ENCODE results near the gene PXDN. TPM values are rescaled to one million over a fixed set of nuclear protein-coding genes. Genes with fewer than 3 reads are reported as not detected.
"Not testable (repeated sequence)": the region's sequence is repeated elsewhere in the genome, so short reads cannot be mapped to it uniquely, and the experiment has no call there.

Gene PXDN
- total RNA-seq, 1 experiment from 2014 or later = 0.25 TPM

GRCh38 chr2:1708476-1709334 lies 35.6 kb downstream of the PXDN start:
- BruUV-seq (replicated peaks) = no TSS peak
- Mint-ChIP-seq H3K4me1 (ENCODE audit: low read depth, unreplicated experiment) (no peaks in the 10 kb centered on the region), H3K36me3 (ENCODE audit: insufficient read depth, unreplicated experiment) (no peaks in the 10 kb centered on the region), H3K27ac (ENCODE audit: unreplicated experiment) (no peak overlapping the region), H3K4me3 (ENCODE audit: unreplicated experiment) (no peak overlapping the region), H3K27me3 (ENCODE audit: insufficient read depth, unreplicated experiment) (no peaks in the 10 kb centered on the region), H3K9me3 (ENCODE audit: unreplicated experiment) (no peaks in the 10 kb centered on the region)
- Histone ChIP-seq H3K36me3 (ENCODE audit: control insufficient read depth, insufficient read depth, low read length) (no peaks in the 10 kb centered on the region), H3K4me1 (no peaks in the 10 kb centered on the region), H3K27me3 (replicated peaks; ENCODE audit: control insufficient read depth, insufficient read depth, low read length) (no peaks in the 10 kb centered on the region), H3K9me3 (no peaks in the 10 kb centered on the region), H3K4me3 (ENCODE audit: low read depth, low read length) (no peak overlapping the region)
- TF ChIP-seq, protein P1, sequence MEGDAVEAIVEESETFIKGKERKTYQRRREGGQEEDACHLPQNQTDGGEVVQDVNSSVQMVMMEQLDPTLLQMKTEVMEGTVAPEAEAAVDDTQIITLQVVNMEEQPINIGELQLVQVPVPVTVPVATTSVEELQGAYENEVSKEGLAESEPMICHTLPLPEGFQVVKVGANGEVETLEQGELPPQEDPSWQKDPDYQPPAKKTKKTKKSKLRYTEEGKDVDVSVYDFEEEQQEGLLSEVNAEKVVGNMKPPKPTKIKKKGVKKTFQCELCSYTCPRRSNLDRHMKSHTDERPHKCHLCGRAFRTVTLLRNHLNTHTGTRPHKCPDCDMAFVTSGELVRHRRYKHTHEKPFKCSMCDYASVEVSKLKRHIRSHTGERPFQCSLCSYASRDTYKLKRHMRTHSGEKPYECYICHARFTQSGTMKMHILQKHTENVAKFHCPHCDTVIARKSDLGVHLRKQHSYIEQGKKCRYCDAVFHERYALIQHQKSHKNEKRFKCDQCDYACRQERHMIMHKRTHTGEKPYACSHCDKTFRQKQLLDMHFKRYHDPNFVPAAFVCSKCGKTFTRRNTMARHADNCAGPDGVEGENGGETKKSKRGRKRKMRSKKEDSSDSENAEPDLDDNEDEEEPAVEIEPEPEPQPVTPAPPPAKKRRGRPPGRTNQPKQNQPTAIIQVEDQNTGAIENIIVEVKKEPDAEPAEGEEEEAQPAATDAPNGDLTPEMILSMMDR (IDR thresholded peaks at IDR 0.05; ENCODE audit: insufficient read depth in 1 of 2, low read depth in 1 of 2, low read length in 1 of 2, severe bottlenecking in 1 of 2, unreplicated experiment in 1 of 2) = no peak
- no peak for DNase-seq
- CTCF ChIA-PET = interaction anchor here (0.6 to 1.1 kb wide), 3 partner anchors 42 to 400 kb away, joined by 3 read pairs; no protein-coding TSS in a partner anchor
- intact Hi-C loops (cut with micrococcal nuclease; ENCODE audit: unreplicated experiment) = no loop called here
- POLR2A ChIA-PET = no interaction called here

DNA sequence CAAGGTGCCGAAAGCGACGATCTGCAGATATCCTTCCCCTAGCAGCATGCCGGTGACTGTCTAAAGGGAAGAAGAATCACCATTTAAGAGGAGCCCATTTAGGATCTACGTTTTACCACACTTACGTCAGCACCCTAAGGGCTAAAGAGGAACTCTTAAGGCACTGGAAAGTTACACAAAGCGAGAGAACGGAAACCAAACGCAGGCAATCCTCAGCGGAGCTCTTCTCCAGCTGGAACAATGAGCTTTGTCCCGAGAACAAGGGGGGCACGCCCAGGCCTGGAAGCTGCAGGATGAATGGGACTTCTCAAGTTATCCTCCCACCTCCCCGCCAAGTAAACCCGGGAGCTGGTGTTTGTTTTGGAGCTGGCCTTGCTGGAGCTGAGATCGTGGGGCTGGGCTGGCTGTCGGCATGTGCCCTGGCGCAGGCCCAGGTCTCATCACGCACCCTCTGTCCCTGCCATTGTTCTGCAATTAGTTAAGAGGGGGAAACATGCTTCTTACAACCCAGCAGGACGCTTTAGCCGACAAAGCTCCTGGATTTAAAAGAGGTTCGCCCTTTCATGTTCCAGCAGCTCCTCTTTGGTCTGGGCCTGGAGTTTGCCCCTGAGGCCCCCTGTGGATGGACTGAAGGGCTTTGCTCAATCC lies 36.4 kb downstream of the PXDN start:
- intact Hi-C loops (cut with micrococcal nuclease; ENCODE audit: unreplicated experiment) = no loop called here
- ChIA-PET CTCF (interaction anchor here (0.6 to 1.1 kb wide), 3 partner anchors 43 to 401 kb away, joined by 3 read pairs; no protein-coding TSS in a partner anchor), POLR2A (no interaction called here)
- Mint-ChIP-seq H3K4me1 (ENCODE audit: low read depth, unreplicated experiment) (no peaks in the 10 kb centered on the region), H3K4me3 (ENCODE audit: unreplicated experiment) (no peak overlapping the region), H3K9me3 (ENCODE audit: unreplicated experiment) (no peaks in the 10 kb centered on the region), H3K27me3 (ENCODE audit: insufficient read depth, unreplicated experiment) (no peaks in the 10 kb centered on the region), H3K27ac (ENCODE audit: unreplicated experiment) (no peak overlapping the region), H3K36me3 (ENCODE audit: insufficient read depth, unreplicated experiment) (no peaks in the 10 kb centered on the region)
- H3K4me3 ChIP-seq (ENCODE audit: low read depth, low read length) = no peak overlapping the region
- TF ChIP-seq, protein P1 (IDR thresholded peaks at IDR 0.05; ENCODE audit: insufficient read depth in 1 of 2, low read depth in 1 of 2, low read length in 1 of 2, severe bottlenecking in 1 of 2, unreplicated experiment in 1 of 2) = no peak
- no peaks in the 10 kb centered on the region for H3K4me1 ChIP-seq
- BruUV-seq (replicated peaks) = no TSS peak
- no peaks in the 10 kb centered on the region for H3K36me3 ChIP-seq (ENCODE audit: control insufficient read depth, insufficient read depth, low read length)
- H3K27me3 ChIP-seq (replicated peaks; ENCODE audit: control insufficient read depth, insufficient read depth, low read length) = no peaks in the 10 kb centered on the region
- no peaks in the 10 kb centered on the region for H3K9me3 ChIP-seq
- DNase-seq = no peak

- H3K4me1 Mint-ChIP-seq (ENCODE audit: low read depth, unreplicated experiment); POLR2A ChIA-PET; H3K36me3 Mint-ChIP-seq (ENCODE audit: insufficient read depth, unreplicated experiment); H3K9me3 Mint-ChIP-seq (ENCODE audit: unreplicated experiment); H3K27me3 ChIP-seq (replicated peaks; ENCODE audit: control insufficient read depth, insufficient read depth, low read length); H3K36me3 ChIP-seq (ENCODE audit: control insufficient read depth, insufficient read depth, low read length); DNase-seq; H3K9me3 ChIP-seq; H3K27me3 Mint-ChIP-seq (ENCODE audit: insufficient read depth, unreplicated experiment); H3K4me1 ChIP-seq; CTCF ChIA-PET; H3K4me3 ChIP-seq (ENCODE audit: low read depth, low read length); BruUV-seq (replicated peaks); H3K4me3 Mint-ChIP-seq (ENCODE audit: unreplicated experiment); H3K27ac Mint-ChIP-seq (ENCODE audit: unreplicated experiment); intact Hi-C loops (cut with micrococcal nuclease; ENCODE audit: unreplicated experiment): not testable (repeated sequence)
Observed at GRCh38 chr2:1706089-1706841, 38.0 kb downstream of the PXDN start.
